T-helper 2 cell treated with Interferon-gamma antibody and Interleukin-4, amounts not matched to agents 5 μg/mL and 100 μg/mL, for 36 hours (primary cell): ENCODE measurements around the gene SYAP1.
"Not testable (repeated sequence)": the region's sequence is repeated elsewhere in the genome, so short reads cannot be mapped to it uniquely, and the experiment has no call there.

Source experiments
- DNase-seq: peaks from one replicate; pipeline ENCODE4 v3.0.0; 2021; ENCODE audit warnings: low spot score
- H3K27ac Mint-ChIP-seq: one replicate; pipeline ENCODE4 v1.8.0; 2021; ENCODE audit warnings: mild to moderate bottlenecking, mixed read lengths
- H3K27me3 Mint-ChIP-seq: one replicate; pipeline ENCODE4 v1.8.0; 2021; ENCODE audit warnings: low read depth, mixed read lengths
- H3K36me3 Mint-ChIP-seq: one replicate; pipeline ENCODE4 v1.8.0; 2021; ENCODE audit warnings: low read depth, mixed read lengths
- H3K4me1 Mint-ChIP-seq: one replicate; pipeline ENCODE4 v1.8.0; 2021; ENCODE audit warnings: low read depth, mixed read lengths
- H3K4me3 Mint-ChIP-seq: one replicate; pipeline ENCODE4 v1.8.0; 2022; ENCODE audit warnings: mild to moderate bottlenecking, moderate library complexity, mixed read lengths
- H3K9me3 Mint-ChIP-seq: one replicate; pipeline ENCODE4 v1.8.0; 2021; ENCODE audit warnings: mixed read lengths

Gene SYAP1

DNA sequence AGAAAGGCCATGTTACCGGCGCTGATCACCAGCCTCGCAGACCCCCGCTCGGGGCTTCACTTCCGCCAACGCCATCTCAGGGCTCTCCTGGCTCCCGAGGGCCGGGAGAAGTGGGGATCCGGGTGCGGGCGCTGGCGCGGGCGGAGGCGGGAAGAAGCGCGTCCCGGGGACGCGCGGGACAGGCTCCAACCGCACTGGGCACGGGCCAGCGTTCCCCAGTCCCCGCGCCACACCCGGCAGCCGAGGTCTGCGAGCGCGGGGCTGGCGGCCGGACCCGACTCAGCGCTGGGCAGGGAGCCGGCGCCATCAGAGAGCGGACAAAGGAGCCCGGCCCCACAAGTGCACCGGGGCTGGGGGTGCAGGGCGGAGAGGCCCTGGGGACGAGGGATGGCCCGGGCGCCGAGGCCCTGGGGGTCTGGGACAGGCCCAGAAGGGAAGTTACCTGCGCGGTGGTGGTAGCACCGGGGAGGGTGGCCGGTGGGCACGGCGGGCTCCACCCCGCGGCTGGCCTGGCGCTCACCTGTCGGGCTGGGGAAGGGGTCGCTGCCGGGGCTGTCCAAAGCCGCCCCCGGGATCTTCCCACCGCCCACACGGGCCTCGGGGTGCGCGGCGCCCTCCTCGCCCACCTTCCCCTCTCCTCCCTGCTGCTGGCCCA, 7.4 kb upstream of the SYAP1 start:
- no peaks in the 10 kb centered on the region for H3K27me3 Mint-ChIP-seq
- no peaks in the 10 kb centered on the region for H3K9me3 Mint-ChIP-seq
- peaks cover 8% of the 10 kb centered on the region for H3K4me1 Mint-ChIP-seq
- DNase-seq = no peak
- H3K27ac Mint-ChIP-seq = peak overlapping the region; percentile 75
- H3K36me3 Mint-ChIP-seq = no peaks in the 10 kb centered on the region
- peak overlapping the region; percentile 86 for H3K4me3 Mint-ChIP-seq

DNA sequence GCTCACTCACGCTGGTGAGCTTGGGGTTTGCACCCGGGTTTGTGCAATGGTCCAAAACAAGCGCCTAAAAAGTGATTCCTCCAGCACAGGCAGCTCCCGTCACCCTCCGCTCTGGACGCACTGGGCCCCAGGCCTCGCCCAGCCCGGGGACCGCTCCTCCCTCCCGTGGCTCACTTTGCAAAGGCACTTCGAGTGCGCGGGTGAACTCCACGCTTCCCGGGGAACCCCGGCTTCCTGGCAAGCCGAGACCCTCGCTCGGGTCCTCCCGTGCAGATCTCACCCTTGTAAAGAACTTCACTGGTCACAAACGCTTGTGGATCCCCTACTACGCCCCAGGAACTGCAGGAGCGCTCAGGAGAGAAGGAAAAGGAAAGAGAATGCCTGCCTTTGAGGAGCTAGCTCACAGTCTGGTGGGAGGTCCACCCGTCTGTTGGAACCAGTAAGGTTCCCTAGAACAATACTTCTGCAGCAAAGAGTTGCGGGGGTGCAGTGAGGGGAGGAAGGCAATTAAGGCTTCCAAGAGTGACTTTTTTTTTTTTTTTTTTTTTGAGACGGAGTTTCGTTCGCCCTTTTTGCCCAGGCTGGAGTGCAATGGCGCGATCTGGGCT, 6.8 kb upstream of the SYAP1 start, which contains the start of gene CTPS2:
TSS of gene CTPS2 (minus strand) at position 122 of the 608 bp plus-strand sequence. CDS start 9,767 bp downstream, outside the sequence.
- Mint-ChIP-seq H3K27me3 (no peaks in the 10 kb centered on the region), H3K9me3 (no peaks in the 10 kb centered on the region), H3K4me3 (peak within 1 kb of the TSS; percentile 86), H3K36me3 (no peaks in the 10 kb centered on the region), H3K4me1 (peaks cover 8% of the 10 kb centered on the region), H3K27ac (peak within 1 kb of the TSS; percentile 84)
- peak; percentile 41 for DNase-seq

DNA sequence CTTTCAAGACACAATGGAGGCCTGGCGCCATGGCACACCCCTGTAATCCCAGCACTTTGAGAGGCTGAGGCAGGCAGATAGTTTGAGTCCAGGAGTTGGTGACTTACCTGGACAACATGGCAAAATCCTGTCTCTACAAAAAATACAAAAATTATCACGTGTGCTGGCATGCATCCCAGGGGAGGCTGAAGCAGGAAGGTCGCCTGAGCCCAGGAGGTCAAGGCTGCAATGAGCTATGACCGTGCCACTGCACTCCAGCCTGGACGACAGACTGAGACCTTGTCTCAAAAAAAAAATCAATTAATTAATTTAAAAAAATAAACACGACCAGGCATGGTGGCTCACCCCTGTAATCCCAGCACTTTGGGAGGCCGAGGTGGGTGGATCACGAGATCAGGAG, 4.9 kb upstream of the SYAP1 start:
- Mint-ChIP-seq H3K4me1 (peaks cover 12% of the 10 kb centered on the region), H3K36me3 (no peaks in the 10 kb centered on the region), H3K9me3 (no peaks in the 10 kb centered on the region), H3K27me3 (no peaks in the 10 kb centered on the region), H3K4me3 (no peak overlapping the region), H3K27ac (no peak overlapping the region)
- no peak for DNase-seq

DNA sequence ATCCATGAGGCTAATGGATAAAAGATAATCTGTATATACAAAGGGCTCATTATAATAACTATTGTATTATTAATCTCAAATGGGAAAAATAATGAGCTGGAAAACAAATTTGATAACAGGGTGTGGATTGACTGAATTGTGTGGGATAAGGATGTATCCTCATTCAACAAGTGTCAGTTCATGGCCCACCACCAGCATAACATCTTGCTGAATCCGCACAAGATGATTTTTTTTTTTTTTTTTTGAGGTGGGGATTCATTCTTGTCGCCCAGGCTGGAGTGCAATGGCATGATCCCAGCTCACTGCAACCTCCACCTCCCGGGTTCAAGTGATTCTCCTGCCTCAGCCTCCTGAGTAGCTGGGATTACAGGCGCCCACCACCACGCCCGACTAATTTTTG, 3.8 kb upstream of the SYAP1 start:
- not testable (repeated sequence) for DNase-seq, H3K27me3 Mint-ChIP-seq, H3K27ac Mint-ChIP-seq, H3K9me3 Mint-ChIP-seq, H3K36me3 Mint-ChIP-seq, H3K4me3 Mint-ChIP-seq
- H3K4me1 Mint-ChIP-seq = peaks cover 18% of the 10 kb centered on the region

DNA sequence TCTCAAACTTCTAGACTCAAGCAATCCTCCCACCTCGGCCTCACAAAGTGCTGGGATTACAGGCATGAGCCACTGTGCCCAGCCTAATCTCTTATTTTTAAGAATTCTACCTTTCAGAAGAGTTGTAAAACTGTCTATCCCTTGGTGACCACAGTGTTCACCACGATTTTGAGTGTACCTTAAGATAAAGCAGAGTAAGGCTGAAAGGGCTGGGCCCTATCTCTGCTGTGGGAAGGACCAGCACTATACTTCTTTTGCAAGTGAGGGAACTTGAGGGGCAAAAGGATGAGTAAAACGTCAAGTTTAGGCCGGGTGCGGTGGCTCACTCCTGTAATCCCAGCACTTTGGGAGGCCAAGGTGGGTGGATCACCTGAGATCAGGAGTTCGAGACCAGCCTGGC, 3.0 kb upstream of the SYAP1 start:
- H3K36me3 Mint-ChIP-seq, H3K4me3 Mint-ChIP-seq, H3K9me3 Mint-ChIP-seq, DNase-seq, H3K27ac Mint-ChIP-seq, H3K27me3 Mint-ChIP-seq: not testable (repeated sequence)
- peaks cover 16% of the 10 kb centered on the region for H3K4me1 Mint-ChIP-seq

DNA sequence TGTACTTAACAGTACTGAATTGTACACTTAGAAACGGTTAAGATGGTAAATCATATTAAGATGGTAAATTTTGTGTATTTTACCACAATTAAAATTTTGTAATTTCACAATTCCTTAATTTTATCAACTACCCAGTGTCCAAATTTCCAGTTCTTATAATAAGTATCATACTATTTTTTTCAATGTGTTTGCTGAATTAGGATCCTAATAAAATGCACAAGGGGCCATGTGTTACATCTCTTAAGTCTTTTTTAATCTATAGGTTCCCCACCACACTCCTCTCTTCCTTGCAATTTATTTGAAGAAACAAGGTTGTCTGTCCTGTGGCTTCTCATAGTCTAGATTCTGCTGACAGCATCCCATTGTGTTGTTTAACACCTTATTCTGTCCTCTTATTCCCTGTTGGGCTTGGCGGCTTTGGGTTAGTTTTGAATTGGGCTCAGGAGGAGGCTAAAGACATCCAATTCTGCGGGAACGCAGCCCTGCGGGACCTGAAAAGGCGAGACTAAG, 533 bp upstream of the SYAP1 start:
- Mint-ChIP-seq H3K4me3 (peak overlapping the region; percentile 91), H3K9me3 (no peaks in the 10 kb centered on the region), H3K27me3 (no peaks in the 10 kb centered on the region), H3K36me3 (peaks cover 1% of the 10 kb centered on the region), H3K27ac (peak overlapping the region; percentile 96), H3K4me1 (peaks cover 15% of the 10 kb centered on the region)
- DNase-seq = no peak

DNA sequence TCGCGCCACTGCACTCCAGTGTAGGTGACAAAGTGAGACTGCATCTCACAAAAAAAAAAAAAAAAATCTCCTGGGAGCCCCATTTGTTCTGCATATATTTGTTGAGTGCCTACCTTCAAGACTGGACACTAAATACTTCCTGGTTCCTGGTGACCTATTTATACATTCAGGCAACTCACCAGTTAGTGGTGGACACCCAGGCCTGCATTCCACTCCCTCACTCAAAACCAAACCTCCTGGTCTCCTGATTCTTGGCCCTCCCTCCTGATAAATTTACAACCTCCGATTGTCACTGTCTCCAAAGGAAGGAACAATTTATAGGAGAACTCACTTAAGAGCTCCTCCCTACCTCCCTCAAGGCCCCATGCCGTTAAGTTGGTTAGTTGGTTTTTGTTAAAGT, 3.1 kb downstream of the SYAP1 start:
- no peak overlapping the region for H3K27ac Mint-ChIP-seq
- no peaks in the 10 kb centered on the region for H3K27me3 Mint-ChIP-seq
- H3K9me3 Mint-ChIP-seq = no peaks in the 10 kb centered on the region
- DNase-seq = no peak
- H3K4me1 Mint-ChIP-seq = peaks cover 17% of the 10 kb centered on the region
- H3K36me3 Mint-ChIP-seq = peaks cover 8% of the 10 kb centered on the region
- no peak overlapping the region for H3K4me3 Mint-ChIP-seq

DNA sequence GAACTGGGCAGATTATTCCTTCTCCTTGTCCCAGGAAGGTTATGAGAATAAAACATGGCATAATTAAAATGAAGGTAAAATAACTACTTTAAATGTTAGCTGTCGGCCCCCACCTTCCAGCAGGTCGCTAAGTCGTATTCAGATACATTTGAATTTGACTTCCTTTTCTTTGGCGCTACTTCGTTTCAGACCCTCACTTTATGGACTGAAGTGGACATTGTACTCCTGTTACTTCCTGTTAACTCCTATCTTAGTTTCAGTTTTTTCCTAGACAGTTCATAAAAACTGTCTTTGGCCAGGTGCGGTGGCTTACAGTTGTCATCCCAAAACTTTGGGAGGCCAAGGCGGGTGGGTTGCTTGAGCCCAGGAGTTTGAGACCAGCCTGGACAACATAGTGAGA, 5.7 kb downstream of the SYAP1 start:
- peaks cover 14% of the 10 kb centered on the region for H3K4me1 Mint-ChIP-seq
- H3K36me3 Mint-ChIP-seq = peaks cover 11% of the 10 kb centered on the region
- no peaks in the 10 kb centered on the region for H3K9me3 Mint-ChIP-seq
- no peak for DNase-seq
- H3K4me3 Mint-ChIP-seq = no peak overlapping the region
- no peak overlapping the region for H3K27ac Mint-ChIP-seq
- H3K27me3 Mint-ChIP-seq = no peaks in the 10 kb centered on the region

DNA sequence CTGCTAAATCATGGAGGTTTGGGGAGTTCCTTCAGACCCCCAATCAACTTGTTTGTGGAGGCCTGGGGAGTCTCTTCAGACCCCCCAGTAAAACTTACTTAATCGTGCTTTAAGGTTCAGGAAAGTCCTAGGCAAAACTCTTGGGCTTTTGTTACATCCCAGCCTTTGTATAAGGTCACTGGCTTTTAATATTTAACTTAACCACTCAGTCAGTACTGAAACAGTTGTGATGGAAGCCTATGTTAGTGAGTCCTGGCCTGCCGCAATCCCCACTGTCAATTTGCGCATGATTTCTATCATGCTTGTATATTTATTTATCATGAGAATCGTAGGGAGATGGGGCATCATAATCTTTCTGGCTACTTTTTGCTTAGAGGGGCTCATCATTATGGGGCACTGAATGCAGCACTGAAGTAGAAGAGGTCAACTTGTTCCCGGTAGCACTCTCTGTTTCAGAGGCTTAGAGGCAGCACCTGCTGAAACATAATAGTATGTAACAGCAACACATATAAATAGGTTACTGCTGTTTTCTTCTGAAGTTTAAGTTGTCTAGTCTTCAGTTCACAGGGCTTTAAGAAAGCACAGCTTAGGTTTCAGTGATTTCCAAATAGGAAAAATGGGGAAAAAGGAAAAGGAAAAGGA, 7.1 kb downstream of the SYAP1 start:
- not testable (repeated sequence) for H3K27ac Mint-ChIP-seq, DNase-seq, H3K27me3 Mint-ChIP-seq, H3K4me3 Mint-ChIP-seq, H3K4me1 Mint-ChIP-seq, H3K9me3 Mint-ChIP-seq
- peaks cover 11% of the 10 kb centered on the region for H3K36me3 Mint-ChIP-seq

DNA sequence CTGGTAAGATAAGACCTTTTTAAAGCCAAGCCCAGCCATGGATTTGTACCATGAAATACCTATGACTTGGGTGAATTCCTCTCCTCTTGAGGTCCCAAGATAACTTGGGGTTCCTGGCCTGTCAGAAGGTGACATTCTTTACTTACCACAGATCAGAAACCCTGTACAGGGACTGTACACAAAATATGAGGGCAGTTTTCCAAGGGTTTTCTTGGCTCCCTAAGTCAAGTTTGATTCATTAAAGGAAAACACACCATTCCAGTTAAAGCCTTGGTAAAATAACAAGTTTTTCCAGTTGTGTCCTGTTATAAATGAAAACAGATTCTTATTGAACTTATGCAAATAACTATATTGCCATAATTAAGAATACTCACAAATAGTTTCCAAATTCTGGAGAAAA, 8.2 kb downstream of the SYAP1 start:
- H3K36me3 Mint-ChIP-seq = peaks cover 11% of the 10 kb centered on the region
- DNase-seq = no peak
- H3K4me1 Mint-ChIP-seq = peaks cover 8% of the 10 kb centered on the region
- H3K9me3 Mint-ChIP-seq = no peaks in the 10 kb centered on the region
- no peak overlapping the region for H3K4me3 Mint-ChIP-seq
- no peak overlapping the region for H3K27ac Mint-ChIP-seq
- no peaks in the 10 kb centered on the region for H3K27me3 Mint-ChIP-seq

DNA sequence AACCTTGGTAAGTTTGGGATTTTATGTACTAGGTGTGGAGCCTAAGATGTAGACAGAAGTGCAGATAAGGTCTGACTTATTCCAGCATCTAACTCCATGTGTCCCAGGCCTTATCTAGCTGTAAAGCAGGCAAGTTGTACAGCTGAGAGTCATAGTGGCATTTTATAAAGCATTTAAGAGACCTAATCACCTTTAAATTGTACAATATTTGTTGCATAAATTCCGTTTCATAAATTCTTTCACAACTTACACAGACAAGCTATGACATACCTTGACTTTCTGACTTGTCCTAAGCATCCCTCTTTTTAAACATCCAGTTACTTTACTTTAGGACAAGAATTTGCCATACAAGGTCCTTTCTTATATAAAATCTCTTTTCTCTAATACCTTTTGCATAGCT, 11.0 kb downstream of the SYAP1 start:
- Mint-ChIP-seq H3K27ac (no peak overlapping the region), H3K4me3 (no peak overlapping the region), H3K36me3 (peaks cover 11% of the 10 kb centered on the region), H3K4me1 (peaks cover 8% of the 10 kb centered on the region), H3K9me3 (no peaks in the 10 kb centered on the region), H3K27me3 (no peaks in the 10 kb centered on the region)
- no peak for DNase-seq

DNA sequence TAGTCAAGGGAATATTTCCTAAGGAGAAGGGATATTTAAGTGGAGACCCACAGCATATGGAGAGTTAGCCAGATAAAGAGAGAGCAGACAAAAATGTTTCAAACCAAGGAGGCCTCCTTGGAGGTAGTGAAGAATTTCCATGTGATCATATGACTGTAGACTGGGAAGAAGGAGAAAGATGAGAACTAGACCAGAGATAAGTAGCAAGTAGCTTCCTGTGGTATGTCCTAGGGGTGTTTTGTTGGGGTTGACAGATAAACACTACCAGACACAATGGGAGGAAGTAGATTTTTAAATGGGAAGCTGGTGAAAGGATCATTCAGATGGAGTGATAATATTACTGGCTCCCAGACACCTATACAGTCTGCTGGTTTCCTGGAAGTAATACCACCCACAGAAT, 13.6 kb downstream of the SYAP1 start:
- Mint-ChIP-seq H3K27ac (no peak overlapping the region), H3K9me3 (no peaks in the 10 kb centered on the region)
- no peak for DNase-seq

DNA sequence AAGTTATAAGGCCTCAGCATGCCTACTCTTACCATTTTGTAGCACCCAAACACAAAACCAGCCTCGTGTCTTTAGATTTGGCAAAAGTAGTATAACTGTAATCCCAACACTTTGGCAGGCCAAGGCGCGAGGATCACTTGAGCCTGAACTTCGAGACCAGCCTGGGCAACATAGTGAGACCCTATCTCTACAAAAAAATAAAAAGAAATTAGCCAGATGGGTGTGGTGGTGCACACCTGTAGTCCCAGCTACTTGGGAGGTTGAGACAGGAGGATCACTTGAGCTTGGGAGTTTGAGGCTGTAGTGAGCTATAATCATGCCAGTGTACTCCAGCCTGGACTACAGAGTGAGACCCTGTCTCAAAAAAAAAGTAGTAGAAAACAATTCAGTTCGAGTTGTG, 17.6 kb downstream of the SYAP1 start:
- no peak for DNase-seq
- no peaks in the 10 kb centered on the region for H3K27me3 Mint-ChIP-seq
- no peak overlapping the region for H3K27ac Mint-ChIP-seq
- H3K4me1 Mint-ChIP-seq = peaks cover 6% of the 10 kb centered on the region
- peaks cover 14% of the 10 kb centered on the region for H3K36me3 Mint-ChIP-seq
- H3K4me3 Mint-ChIP-seq = no peak overlapping the region
- no peaks in the 10 kb centered on the region for H3K9me3 Mint-ChIP-seq

More for the DNA sequence above, 13.6 kb downstream of the SYAP1 start:
- H3K4me3 Mint-ChIP-seq = no peak overlapping the region
- peaks cover 8% of the 10 kb centered on the region for H3K4me1 Mint-ChIP-seq
- no peaks in the 10 kb centered on the region for H3K27me3 Mint-ChIP-seq
- peaks cover 14% of the 10 kb centered on the region for H3K36me3 Mint-ChIP-seq

DNA sequence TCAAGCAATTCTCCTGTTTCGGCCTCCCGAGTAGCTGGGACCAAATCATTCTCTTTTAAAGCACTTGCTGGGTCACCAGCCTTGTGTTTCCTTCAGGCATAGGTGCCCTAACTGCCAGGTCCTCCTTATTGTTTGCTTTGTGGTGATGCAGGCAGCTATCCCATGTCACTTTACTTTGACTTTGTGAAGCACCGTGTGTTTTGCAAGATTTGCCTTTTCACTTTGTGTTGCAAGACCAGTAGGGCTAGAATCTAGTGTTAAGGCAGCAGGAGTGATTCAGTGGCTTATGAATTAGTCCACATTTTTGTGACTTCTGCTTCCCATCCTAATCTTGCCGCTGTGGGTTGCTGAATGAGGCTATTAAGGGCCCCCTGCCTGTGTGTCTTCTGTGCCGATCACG, 20.2 kb downstream of the SYAP1 start:
- Mint-ChIP-seq H3K36me3 (peaks cover 18% of the 10 kb centered on the region), H3K27me3 (no peaks in the 10 kb centered on the region), H3K9me3 (no peaks in the 10 kb centered on the region), H3K4me3 (no peak overlapping the region), H3K4me1 (no peaks in the 10 kb centered on the region), H3K27ac (no peak overlapping the region)
- no peak for DNase-seq
